HuH-7 (cell line): ENCODE data around the gene NLRP6.
"Not testable (repeated sequence)": the region's sequence is repeated elsewhere in the genome, so short reads cannot be mapped to it uniquely, and the experiment has no call there.

Source experiments
- DNase-seq: peaks from one replicate; pipeline ENCODE4 v3.0.0; 2011; ENCODE audit warnings: low spot score

Gene NLRP6

DNA sequence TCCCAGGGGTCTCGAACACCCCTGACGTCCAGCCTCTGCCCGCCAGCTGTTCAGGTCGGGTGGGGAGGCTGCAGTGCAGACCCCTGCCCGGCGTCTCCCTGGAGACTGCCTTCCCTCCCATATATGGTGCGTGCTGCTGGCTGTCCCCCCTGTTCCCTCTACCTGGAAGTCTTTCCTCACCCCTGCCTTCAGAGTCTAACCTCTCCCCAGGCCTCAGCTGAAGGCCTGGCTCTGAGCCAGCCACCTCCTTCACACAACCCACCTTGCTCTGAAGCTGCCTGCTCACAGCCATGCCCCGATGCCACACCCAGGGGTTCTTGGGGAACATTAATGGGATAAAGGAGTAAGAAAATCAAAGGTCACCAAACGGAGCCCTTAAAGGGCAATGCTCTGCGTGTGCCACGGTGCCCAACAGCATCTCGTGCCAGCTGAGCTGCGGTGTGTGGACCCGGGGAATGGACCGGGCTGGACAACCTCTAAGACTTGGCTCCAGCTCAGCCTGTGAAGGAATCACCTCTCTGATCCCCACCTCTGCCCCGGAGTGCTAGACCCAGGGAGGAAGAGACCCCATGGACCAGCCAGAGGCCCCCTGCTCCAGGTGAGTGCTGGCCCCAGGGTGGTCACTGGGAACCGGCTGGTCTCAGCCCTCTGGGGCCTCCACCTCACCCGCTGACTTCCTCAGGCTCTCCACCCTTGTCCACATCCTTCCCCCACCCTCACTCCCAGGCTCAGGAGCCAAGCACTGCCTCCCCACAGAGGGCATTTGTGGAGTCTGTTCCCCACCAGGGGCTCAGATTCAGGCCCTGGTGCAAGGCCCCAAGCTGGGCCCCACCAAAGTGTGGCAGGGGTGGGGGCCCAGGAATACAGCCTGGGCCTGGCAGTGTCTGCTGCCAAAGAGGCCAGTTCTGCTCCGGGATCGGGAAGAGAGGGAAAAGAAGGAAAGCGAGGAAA is at the start of gene NLRP6:
Gene NLRP6, plus strand, starts transcription at position 407 of the 951 bp plus-strand sequence. Its CDS starts 163 bp downstream, at position 570.
- DNase-seq: no peak

DNA sequence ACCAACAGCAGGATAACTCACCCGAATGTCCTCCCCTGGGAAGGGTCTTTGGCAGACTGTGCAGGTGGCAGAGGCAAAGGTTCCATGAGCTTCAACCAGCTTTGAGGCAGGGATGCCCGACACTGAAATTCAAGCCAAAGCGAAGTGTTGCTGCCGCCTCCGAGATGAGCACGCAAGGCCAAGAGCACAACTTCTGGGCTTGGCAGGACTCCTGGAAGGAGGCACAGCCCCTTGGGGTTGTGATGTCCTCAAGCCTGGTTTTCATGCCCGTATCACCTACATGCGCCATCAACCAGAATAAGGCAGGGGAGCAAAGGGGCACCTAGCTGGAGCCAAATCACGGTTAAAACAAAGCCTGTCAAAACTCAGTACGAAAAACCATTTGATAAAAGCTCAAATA is 47.8 kb upstream of the NLRP6 start:
- no peak for DNase-seq

DNA sequence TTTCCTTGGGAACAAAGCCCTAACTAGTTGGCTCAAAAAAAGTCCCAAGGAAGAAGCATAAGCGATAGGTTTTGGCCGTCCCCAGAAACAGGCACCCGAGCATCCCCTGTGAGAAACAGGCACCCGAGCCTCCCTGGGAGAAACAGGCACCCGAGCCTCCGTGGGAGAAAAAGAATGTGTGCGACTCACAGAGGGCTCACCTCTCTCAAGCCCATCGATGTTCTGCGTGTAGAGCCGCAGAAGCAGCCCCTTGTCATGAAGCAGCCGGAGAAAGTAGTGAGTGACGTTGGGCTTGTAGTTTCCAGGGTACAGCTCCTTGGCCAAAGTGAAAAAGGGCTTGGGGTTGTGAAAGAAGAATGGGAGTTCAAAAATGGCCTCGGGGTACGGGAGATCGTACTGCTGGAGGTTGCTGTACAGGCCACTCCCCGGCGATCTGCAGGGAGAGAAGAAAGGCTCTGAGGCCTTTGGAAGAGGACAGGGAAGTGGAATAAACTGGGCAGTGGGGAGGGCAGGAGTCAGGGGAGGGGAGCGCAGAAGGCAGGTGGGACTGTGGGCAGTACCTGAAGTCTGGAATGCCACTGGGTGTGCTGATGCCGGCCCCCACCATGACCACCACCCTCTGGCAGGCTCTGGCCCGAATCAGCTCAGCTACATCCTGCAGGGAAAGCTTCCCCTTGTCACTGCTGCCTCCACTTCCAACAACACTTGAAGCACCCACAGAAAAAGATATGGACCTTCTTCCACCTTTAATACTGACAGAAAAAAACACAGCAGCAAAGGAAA is 45.2 kb upstream of the NLRP6 start:
- DNase-seq: no peak

DNA sequence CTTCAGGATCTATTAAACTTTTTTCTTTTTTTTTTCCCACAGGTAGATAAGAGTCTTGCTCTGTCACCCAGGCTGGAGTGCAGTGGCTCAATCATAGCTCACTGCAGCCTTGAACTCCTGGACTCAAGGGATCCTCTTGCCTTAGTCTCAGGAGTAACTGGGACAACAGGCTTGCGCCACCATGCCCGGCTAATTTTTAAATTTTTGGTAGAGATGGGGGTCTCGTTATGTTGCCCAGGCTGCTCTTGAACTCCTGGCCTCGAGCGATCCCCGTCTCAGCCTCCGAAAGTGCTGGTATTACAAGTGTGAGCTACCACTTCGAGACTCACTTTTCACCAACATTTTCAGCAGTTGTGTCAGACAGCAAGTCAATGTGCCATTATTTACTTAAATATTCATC is 43.0 kb upstream of the NLRP6 start:
- no peak for DNase-seq

DNA sequence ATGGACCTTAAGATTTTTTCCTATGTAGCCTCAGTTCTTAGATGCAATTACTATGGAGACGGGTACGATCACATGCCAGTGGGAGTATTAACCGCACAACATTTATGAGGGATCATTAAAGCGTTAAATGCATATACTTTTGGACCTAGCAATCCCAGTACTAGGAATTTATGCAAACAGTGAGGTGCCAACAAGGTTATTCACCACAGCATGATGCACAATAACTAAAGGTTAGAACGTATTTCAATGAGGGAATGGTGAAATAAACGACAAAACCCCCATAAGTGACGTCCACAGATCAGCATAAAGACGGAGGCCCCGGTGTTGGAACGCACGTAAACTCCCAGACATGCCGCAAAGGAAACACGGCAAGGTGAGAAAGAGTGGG is 42.6 kb upstream of the NLRP6 start:
- DNase-seq: no peak

DNA sequence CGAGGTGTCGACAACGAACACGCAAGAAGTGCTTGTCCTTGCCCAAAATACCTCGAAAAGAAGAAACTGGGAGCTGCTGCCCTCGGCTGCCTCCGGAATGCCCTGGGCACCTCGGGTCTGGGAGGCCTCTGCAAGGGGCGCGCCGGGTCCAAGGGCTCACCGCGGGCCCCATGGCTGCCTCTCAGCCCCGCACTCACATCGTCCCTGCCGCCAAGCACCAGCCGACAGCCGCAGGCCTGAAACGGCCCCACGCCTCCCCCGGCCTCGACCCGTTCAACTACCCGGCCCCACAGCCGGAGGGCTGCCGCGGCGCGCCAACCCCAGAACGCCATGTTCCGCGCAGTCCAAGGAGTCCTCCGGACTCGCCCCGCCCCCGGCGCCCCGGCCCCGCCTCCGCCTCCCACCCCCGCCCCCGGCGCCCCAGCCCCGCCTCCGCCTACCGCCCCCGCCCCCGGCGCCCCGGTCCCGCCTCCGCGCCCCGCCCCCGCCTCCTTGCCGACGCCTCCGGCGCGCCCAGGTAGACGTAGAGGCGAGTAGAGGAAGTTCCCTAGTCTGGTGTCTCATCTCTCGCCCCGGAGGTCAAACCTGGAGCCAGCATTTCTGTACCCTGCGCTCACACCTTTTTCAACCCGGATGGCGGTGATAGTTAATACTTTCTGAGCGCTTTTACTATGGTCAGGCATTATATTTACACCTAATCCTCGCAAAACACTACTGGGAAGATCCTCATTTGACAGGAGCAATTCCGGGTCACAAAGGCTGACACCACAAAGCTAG is 42.0 kb upstream of the NLRP6 start, which contains the start of gene SIRT3:
Gene SIRT3, minus strand, starts transcription at position 346 of the 777 bp plus-strand sequence. Its CDS starts 14 bp downstream, at position 332.
- DNase-seq: peak; percentile 90

DNA sequence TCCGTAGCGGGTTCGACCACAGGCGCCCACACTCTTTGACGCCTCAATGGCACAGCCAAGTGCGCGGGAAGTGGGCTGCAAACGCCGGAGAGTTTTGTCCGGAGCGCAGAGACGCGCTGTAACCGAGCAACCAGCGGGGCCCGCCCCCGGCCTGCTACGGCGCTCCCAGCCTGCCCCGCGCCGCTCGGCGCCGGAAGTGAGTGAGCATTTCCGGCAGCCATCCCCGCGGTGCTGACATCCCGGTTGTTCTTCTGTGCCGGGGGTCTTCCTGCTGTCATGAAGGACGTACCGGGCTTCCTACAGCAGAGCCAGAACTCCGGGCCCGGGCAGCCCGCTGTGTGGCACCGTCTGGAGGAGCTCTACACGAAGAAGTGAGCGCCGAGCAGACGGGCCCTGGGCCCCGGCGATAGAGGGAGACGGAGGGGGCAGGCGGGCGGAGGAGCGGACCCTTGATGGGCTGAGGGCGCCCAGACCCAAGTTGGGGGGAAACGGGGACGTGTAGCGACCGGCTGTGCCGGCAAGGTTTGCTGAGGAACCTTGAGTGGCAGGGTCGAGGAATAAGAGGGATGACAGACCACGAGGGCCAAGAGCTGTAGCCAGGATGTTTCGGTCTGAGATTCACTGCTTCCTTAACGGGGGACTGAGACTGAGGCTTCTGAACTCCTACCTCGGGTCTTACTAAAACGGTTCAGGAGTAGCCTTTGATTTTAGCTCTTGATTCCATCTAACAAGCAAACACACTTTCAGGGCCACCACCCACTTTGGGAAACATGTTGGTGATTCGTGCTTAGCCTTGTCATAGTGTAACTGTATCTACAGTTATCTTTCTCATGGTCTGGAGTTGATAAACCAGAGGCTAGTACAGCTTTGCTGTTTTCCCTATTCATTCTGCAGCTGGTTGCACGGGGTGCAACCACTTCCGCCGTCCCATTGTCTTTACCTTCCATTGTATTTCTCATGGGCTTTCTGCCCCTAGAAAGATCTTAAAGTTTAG is 41.1 kb upstream of the NLRP6 start, which contains the start of gene PSMD13:
Gene PSMD13, plus strand, starts transcription at position 203 of the 994 bp plus-strand sequence. Its CDS starts 74 bp downstream, at position 277.
- peak; percentile 84 for DNase-seq

DNA sequence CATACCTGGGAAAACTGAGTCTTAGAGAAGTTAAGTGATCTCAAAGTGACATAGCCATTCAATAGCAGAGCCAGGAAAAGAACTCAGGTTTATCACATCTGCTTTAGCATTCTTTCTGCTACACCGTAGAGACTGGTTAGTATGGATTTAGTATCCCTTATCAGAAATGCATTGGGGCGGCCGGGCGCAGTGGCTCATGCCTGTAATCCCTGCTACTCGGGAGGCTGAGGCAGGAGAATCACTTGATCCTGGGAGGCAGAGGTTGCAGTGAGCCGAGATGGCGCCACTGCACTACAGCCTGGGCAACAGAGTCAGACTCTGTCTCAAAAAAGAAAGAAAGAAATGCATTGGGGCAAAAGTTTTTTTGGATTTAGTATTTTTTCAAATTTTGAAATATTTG is 39.9 kb upstream of the NLRP6 start:
- not testable (repeated sequence) for DNase-seq

DNA sequence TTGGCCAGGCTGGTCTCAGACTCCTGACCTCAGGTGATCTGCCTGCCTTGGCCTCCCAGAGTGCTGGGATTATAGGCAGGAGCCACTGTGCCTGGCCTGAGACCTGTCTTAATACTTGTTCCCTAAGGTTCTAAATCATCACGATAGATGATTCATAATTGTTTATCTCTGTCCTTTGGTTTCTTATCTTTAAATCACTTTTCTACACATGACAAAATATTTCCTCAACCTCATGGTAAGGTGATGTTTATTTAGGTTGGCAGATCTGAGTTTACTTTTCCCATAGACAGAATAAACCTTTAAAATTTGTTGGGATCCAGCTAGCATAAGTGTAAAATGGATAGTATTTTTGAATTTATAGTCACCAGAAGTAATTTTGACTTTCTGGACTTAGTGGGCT is 37.9 kb upstream of the NLRP6 start:
- no peak for DNase-seq

DNA sequence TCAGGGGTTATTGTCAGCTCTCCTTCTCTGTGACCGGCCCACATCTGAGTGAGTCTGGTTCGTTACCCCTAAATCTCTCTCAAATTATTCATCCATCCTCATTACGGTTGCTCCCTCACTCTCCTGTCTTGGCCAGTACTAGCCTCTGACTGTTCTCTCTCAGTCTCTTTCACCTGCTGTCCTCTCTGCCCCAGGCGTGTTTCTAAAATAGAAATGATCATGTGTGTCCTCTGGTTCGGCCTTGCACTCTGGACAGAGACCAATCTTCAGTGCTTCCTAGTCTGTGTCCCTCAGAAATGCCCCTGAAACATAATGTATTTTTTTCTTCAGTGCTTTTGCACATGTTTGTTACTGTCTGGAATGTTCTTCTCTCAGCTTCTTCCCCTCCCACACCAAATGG is 36.6 kb upstream of the NLRP6 start:
- no peak for DNase-seq

DNA sequence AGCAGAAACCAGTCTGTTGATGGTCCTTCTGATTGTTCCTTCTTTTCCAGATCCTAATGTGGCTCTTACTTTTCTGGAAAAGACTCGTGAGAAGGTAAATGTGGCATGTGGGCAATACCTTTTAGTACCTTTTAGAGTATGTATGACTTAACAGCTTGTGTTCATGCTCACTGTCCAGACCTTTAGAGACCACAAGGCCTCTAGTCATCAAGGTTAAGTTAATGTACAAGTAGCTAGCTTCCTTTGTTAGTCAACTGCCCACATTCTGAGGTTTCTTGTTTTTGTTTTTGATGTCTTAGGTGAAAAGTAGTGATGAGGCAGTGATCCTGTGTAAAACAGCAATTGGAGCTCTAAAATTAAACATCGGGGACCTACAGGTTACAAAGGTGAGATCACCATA is 33.8 kb upstream of the NLRP6 start:
- DNase-seq: no peak

DNA sequence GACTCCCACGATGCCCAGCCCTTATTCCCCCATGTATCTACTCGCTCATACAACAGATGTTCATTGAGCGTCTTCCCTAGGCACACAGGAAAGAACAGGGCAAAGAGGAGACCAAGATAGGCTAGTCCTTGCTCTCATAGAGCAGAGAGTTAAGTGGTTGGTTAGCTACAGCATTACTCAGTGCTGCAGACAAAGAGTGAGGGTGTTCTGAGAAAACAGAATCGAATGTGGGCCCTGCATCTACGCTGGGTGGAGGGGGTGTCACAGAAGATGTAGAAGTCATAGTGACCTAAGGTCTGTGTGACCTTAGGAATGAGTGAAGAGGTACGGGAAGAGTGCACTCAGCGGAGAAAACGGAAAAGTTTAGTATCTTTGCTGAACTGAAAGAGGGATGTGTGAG is 29.1 kb upstream of the NLRP6 start:
- DNase-seq: no peak

DNA sequence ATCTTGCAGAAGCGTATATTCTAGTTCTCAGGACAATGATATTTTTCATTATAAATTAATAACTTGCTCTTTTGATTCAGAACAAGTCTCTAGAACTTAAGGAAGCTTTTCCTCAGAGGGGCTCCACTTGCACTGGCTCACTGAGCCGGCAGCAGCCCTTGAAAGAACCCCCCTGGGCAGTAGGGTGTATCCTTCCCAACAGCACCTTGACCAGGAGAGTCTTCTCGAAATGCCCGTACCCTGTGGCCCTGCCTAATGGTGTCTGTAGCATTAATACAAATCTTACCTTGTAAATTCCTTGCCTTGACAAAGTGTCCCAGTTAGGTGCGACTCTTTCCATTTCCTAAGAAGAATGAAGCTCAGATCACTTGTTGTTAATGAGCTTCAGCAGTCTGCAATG is 27.9 kb upstream of the NLRP6 start:
- no peak for DNase-seq

DNA sequence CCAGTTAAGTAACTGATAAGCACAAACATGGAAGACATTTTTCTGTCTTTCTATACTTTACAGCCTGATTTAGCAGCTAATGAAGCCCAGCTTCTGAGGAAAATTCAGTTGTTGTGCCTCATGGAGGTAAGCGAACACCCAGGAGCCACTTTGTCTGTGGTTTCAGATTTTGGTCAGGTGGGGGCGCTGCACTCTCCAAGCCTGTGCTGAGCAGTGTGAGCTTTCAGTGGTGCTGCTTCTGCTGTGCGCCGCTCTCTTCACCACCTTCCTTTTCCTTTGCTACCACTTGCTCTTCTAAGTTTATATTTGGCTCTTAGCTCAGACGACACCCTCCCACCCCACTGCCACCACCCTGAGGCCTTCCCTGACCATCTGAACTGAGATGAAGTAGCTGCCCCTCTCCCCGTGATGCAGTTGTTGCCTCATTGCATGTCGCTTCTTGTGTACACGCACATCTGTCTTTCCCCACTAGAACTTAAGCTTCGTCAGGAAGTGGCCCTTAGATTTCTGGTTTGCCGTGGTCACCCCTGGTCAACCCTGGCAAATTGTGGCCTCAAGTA is 27.4 kb upstream of the NLRP6 start:
- peak; percentile 64 for DNase-seq

DNA sequence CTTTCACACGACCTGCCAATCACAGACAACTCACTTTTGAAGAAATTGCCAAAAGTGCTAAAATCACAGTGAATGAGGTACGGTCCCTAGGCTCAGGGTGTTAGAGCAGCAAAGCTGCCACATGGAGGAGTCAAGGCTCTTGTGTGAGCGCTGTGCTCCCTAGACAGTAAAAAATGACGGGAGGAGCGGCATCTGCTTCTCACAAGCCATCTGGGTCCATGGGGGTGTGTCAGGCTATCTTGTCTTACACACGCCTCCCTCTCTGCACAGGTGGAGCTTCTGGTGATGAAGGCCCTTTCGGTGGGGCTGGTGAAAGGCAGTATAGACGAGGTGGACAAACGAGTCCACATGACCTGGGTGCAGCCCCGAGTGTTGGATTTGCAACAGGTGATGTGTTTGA is 26.7 kb upstream of the NLRP6 start:
- no peak for DNase-seq

DNA sequence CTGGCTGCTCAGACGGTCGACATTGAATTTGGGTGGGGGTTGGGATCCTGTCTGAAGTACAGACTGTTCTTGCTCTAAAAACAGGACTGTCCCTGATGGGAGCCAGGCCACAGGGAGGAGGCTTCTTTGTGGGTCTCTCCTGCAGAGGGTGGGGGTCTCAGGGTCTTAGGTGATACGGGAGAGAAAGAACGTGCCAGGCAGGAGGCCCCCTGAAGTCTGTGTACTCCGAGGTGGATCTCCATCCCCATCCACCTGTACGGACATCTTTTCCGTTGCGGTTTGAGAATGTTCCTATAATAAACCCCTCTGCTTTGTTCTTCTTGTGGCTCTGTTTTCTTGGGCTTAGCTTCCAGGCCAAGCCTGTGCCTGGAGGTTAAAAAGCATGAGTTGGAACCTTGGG is 25.5 kb upstream of the NLRP6 start:
- no peak for DNase-seq

DNA sequence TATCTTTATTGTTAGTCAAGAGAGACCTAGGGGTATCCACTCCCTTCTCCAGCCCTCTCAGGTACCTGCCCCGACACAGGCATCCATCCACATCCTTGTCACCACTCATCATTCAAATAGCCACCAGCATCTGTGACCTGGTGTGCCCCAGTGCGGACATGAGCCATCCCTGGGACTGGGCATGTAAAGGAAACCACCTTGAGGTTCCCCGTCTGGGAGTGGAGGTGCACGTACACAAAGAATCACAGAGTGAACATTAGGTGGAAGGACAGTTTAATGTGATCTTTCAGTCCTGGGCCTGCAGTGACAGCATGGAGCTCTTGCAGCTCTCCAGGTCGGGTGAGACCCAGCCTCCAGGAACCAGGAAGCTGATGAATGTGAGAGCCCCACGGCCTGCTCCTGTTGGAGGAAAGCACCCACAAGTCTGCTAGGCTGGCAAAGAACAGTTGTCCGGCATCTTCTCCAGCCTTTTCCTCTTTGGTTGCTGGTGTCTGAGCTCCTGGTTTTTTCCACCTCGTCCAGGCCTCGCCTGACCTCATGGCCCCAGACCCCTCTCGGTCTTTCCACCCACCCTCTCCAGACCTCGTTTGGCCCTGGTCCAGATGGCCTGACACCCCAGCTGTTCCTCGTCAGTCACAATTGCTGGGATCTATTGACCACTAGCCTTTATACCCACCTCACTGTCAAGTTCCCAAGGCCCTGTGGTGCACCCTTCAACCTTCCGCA is 24.9 kb upstream of the NLRP6 start:
- DNase-seq: no peak

DNA sequence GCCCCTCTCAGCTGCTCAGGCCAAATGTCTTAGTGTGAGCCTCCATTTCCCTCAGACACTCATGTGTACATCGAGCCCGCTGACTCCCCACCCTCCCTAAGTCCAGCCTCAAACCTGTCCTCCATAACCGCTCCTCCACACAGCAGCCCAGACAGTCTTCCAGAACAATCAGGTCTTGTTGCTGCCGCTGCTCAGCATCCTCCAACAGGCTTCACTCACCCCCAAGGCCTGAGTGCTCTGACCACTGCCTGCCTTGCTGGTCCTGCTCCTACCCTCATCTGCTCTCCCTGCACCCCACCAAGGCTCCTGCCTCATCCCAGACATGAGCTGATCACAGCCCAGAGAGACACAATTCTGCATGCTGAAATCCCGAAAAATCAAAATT is 24.3 kb upstream of the NLRP6 start:
- DNase-seq: no peak

DNA sequence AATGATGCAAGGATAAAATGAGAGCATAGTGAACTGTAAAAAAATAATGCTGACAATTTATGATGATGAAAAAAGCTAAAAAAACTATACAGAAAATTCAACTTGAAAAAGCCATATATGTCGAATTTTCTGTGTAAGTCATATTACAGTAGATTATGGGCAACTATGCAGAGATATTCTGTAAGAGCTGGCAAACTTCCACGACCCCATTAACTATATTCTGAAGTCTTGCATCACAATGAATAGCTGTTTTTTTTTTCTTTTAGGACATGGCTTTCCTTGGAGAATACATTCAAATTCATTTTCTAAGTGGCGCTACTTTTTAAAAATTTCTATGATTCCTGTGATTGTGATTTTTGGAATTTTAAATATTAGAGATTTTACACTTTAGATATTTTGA is 23.0 kb upstream of the NLRP6 start:
- DNase-seq: no peak

DNA sequence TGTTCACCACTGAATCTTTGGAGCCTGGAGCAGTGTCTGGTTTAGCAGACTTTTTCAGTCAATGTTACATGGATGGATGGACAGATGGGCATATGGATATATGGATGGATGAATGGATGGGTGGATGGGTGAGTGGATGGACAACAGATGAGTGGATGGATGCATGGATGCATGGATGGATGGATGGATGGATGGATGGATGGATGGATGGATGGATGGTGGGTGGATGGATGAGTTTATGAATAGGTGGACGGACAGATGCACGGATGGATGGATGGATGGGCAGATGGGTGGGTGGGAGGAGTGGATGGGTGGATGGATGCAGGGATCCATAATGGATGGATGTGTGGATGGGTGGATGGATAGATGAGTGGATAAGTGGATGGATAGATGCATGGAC is 22.4 kb upstream of the NLRP6 start:
- no peak for DNase-seq
